Loucy (cell line): ENCODE data around the gene ARL5B.

Experiments
- CTCF ChIP-seq: fragments of 200-600 bp; sonication (generic); conservative IDR thresholded peaks from 2 replicates; pipeline ENCODE4 v1.5.1; 2014; ENCODE audit warnings: mild to moderate bottlenecking, antibody characterized with exemption, low read length
- EZH2phosphoT487 ChIP-seq: fragments of 200-600 bp; IDR thresholded peaks from 2 replicates; pipeline ENCODE4 v1.6.1; 2018; ENCODE audit warnings: antibody characterized with exemption, mild to moderate bottlenecking, moderate library complexity, borderline replicate concordance

- TF ChIP-seq CTCF (no peak), EZH2phosphoT487 (no peak)
Measured at GRCh38 chr10:18650404-18650997, 8.7 kb upstream of the ARL5B start.
